ENCODE measurements around the gene SLC16A3.

DNA sequence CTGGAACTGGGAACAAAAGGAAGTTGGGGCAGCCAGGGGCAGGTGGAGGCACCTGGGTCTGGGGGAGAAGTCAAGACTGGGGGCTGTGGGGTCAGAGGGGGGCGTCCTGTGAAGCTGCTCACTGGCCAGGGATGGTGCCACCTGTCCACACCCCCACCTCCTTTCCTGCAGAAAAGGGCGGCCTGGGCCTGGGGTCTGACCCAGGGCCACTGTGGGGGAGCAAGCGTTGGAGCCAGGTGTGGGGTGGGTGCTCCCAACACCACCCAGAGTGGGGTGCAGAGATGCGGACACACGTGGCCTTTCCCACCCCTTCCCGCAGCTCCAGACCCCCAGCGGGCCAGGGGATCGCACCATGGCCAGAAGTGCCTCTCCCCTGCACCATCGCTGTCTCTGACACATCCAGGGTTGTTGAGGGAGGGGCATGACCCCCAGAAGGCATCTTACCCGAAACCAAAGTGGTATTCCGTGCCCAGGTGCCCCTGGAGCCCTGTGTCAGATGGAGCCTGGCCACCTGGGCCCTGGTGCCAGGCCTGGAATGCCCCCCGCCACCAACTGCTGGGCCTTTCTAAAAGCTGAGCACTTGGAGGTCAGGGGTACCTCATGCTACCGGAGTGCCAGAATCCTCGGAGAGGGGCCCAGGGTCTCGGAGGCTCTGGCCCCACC is 2.6 kb upstream of the SLC16A3 start:
- TF ChIP-seq, protein P1, sequence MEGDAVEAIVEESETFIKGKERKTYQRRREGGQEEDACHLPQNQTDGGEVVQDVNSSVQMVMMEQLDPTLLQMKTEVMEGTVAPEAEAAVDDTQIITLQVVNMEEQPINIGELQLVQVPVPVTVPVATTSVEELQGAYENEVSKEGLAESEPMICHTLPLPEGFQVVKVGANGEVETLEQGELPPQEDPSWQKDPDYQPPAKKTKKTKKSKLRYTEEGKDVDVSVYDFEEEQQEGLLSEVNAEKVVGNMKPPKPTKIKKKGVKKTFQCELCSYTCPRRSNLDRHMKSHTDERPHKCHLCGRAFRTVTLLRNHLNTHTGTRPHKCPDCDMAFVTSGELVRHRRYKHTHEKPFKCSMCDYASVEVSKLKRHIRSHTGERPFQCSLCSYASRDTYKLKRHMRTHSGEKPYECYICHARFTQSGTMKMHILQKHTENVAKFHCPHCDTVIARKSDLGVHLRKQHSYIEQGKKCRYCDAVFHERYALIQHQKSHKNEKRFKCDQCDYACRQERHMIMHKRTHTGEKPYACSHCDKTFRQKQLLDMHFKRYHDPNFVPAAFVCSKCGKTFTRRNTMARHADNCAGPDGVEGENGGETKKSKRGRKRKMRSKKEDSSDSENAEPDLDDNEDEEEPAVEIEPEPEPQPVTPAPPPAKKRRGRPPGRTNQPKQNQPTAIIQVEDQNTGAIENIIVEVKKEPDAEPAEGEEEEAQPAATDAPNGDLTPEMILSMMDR (IDR thresholded peaks at IDR 0.05 in 2 of 3, conservative IDR thresholded peaks at IDR 0.05 in 1 of 3; ENCODE audit: control insufficient read depth in 2 of 3, extremely low read depth in 1 of 3, insufficient read depth in 1 of 3, low read depth in 3 of 3, low read length in 3 of 3) = no peak
- TF ChIP-seq, protein P2, sequence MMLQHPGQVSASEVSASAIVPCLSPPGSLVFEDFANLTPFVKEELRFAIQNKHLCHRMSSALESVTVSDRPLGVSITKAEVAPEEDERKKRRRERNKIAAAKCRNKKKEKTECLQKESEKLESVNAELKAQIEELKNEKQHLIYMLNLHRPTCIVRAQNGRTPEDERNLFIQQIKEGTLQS (IDR thresholded peaks at IDR 0.05; ENCODE audit: borderline replicate concordance, extremely low read depth, low read depth, low read length) = no peak
- TF ChIP-seq RAD21 (IDR thresholded peaks at IDR 0.05; ENCODE audit: insufficient read depth, low read depth, low read length) = no peak
- no peak for TF ChIP-seq HDAC6 (IDR thresholded peaks at IDR 0.05; ENCODE audit: unreplicated experiment)
- TF ChIP-seq NFYB (IDR thresholded peaks at IDR 0.05; ENCODE audit: insufficient read depth, low read depth, low read length) = no peak
- TF ChIP-seq SP1 (IDR thresholded peaks at IDR 0.05; ENCODE audit: low read depth, low read length) = no peak
- TF ChIP-seq, protein P3, sequence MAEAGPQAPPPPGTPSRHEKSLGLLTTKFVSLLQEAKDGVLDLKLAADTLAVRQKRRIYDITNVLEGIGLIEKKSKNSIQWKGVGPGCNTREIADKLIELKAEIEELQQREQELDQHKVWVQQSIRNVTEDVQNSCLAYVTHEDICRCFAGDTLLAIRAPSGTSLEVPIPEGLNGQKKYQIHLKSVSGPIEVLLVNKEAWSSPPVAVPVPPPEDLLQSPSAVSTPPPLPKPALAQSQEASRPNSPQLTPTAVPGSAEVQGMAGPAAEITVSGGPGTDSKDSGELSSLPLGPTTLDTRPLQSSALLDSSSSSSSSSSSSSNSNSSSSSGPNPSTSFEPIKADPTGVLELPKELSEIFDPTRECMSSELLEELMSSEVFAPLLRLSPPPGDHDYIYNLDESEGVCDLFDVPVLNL (IDR thresholded peaks at IDR 0.05; ENCODE audit: low read depth, low read length) = no peak
- TF ChIP-seq POLR2A (IDR thresholded peaks at IDR 0.05; ENCODE audit: low read depth, low read length) = no peak
- TF ChIP-seq BACH1 (IDR thresholded peaks at IDR 0.05; ENCODE audit: borderline replicate concordance) = no peak
- TF ChIP-seq FOXK2 (IDR thresholded peaks at IDR 0.05) = no peak
